HEK293T (cell line): ENCODE results near the gene SLC6A11.

ENCODE experiments used
- NFRKB ChIP-seq: fragments of 450-650 bp; IDR thresholded peaks from 2 replicates; pipeline ENCODE4 v1.6.1; 2016; ENCODE audit warnings: mild to moderate bottlenecking, moderate library complexity
- SUZ12 ChIP-seq: fragments of 450-650 bp; IDR thresholded peaks from 2 replicates; pipeline ENCODE4 v1.6.1; 2016; ENCODE audit warnings: mild to moderate bottlenecking

DNA sequence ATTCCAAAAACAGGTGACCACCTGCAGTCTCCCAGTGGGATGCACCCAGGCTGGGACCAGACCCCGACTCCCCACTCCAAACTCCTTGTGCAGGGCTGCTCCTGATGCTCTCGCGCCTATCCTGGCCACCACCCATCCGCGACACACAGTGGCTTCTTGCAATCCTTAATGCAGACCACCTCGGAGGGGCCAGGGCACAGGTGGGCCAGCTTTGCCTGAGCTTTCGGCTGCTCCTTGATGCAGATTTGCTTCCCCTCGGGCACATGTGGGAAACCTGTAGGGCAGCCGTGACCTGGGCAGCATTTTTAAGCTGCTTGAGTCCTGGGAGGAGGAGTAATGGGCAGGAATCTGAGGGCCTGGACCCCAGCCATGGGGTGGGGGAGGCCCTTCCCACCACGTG lies 18.9 kb downstream of the SLC6A11 start:
- TF ChIP-seq SUZ12: no peak
- TF ChIP-seq NFRKB: no peak
